H9 (cell line): ENCODE measurements around the gene CLEC16A. TPM values are rescaled to one million over a fixed set of nuclear protein-coding genes. Genes with fewer than 3 reads are reported as not detected.

Source experiments
- DNase-seq: peaks from one replicate; pipeline ENCODE4 v3.0.0-alpha.2; 2017
- H2AFZ ChIP-seq: one replicate; pipeline ENCODE4 v1.6.1; 2013; ENCODE audit warnings: mild to moderate bottlenecking, low read length, control low read depth, moderate library complexity
- H2AK5ac ChIP-seq: 2 replicates; pipeline ENCODE4 v1.6.1; 2013; ENCODE audit warnings: low read length, control low read depth, mixed read lengths; ENCODE audit not compliant: insufficient read length
- H2BK120ac ChIP-seq: one replicate; pipeline ENCODE4 v1.6.1; 2013; ENCODE audit warnings: low read depth, mild to moderate bottlenecking, low read length, control low read depth, inconsistent platforms; ENCODE audit not compliant: poor library complexity, severe bottlenecking
- H2BK12ac ChIP-seq: 2 replicates; pipeline ENCODE4 v1.6.1; 2013; ENCODE audit warnings: low read length, control low read depth, mixed read lengths, low read depth; ENCODE audit not compliant: insufficient read length
- H2BK15ac ChIP-seq: 2 replicates; pipeline ENCODE4 v1.6.1; 2013; ENCODE audit warnings: low read depth, low read length, control low read depth
- H2BK20ac ChIP-seq: one replicate; pipeline ENCODE4 v1.6.1; 2013; ENCODE audit warnings: low read depth, mild to moderate bottlenecking, low read length, control low read depth, inconsistent platforms; ENCODE audit not compliant: poor library complexity, severe bottlenecking
- H2BK5ac ChIP-seq: 2 replicates; pipeline ENCODE4 v1.6.1; 2013; ENCODE audit warnings: low read length, control low read depth, mixed read lengths; ENCODE audit not compliant: insufficient read length
- H3K14ac ChIP-seq: 2 replicates; pipeline ENCODE4 v1.6.1; 2013; ENCODE audit warnings: low read length, control low read depth; ENCODE audit not compliant: insufficient read depth
- H3K18ac ChIP-seq: 2 replicates; pipeline ENCODE4 v1.6.1; 2013; ENCODE audit warnings: low read depth, mild to moderate bottlenecking, mixed read lengths, low read length, control low read depth; ENCODE audit not compliant: insufficient read length
- H3K23ac ChIP-seq: 2 replicates; pipeline ENCODE4 v1.6.1; 2013; ENCODE audit warnings: low read length, control low read depth, mixed read lengths, low read depth; ENCODE audit not compliant: insufficient read length
- H3K23me2 ChIP-seq: 2 replicates; pipeline ENCODE4 v1.6.1; 2013; ENCODE audit warnings: low read depth, mild to moderate bottlenecking, mixed read lengths, low read length, control low read depth; ENCODE audit not compliant: insufficient read length, poor library complexity, severe bottlenecking
- H3K27ac ChIP-seq: 2 replicates; pipeline ENCODE4 v1.5.1; 2013; ENCODE audit warnings: low read length, control low read depth, mixed read lengths, low read depth; ENCODE audit not compliant: insufficient read length
- H3K27me3 ChIP-seq: 2 replicates; pipeline ENCODE4 v1.6.1; 2013; ENCODE audit warnings: low read length, control low read depth, inconsistent platforms; ENCODE audit not compliant: insufficient read depth
- H3K4ac ChIP-seq: 2 replicates; pipeline ENCODE4 v1.6.1; 2013; ENCODE audit warnings: low read depth, mild to moderate bottlenecking, control low read depth, inconsistent platforms, low read length, moderate library complexity
- H3K4me1 ChIP-seq: 2 replicates; pipeline ENCODE4 v1.6.1; 2013; ENCODE audit warnings: low read length, control low read depth, inconsistent platforms; ENCODE audit not compliant: insufficient read depth
- H3K4me2 ChIP-seq: 2 replicates; pipeline ENCODE4 v1.6.1; 2013; ENCODE audit warnings: low read length, control low read depth, mixed read lengths; ENCODE audit not compliant: insufficient read length, insufficient read depth
- H3K56ac ChIP-seq: 2 replicates; pipeline ENCODE4 v1.6.1; 2013; ENCODE audit warnings: low read depth, mild to moderate bottlenecking, mixed read lengths, low read length, control low read depth; ENCODE audit not compliant: insufficient read length
- H3K79me1 ChIP-seq: 2 replicates; pipeline ENCODE4 v1.6.1; 2013; ENCODE audit warnings: low read depth, mild to moderate bottlenecking, moderate library complexity, low read length, control low read depth, inconsistent platforms; ENCODE audit not compliant: insufficient read depth, poor library complexity, severe bottlenecking
- H3K79me2 ChIP-seq: 2 replicates; pipeline ENCODE4 v1.6.1; 2013; ENCODE audit warnings: low read length, control low read depth, inconsistent platforms; ENCODE audit not compliant: insufficient read depth
- H3K9ac ChIP-seq: 2 replicates; pipeline ENCODE4 v1.6.1; 2013; ENCODE audit warnings: low read length, control low read depth, mixed read lengths; ENCODE audit not compliant: insufficient read length; ENCODE audit errors: extremely low read depth
- H3K9me3 ChIP-seq: one replicate; pipeline ENCODE4 v1.6.1; 2013; ENCODE audit warnings: low read depth, low read length, inconsistent platforms; ENCODE audit not compliant: control insufficient read depth
- H3T11ph ChIP-seq: one replicate; pipeline ENCODE4 v1.6.1; 2013; ENCODE audit warnings: mild to moderate bottlenecking, low read length, control low read depth, inconsistent platforms
- H4K20me1 ChIP-seq: one replicate; pipeline ENCODE4 v1.6.1; 2013; ENCODE audit not compliant: control insufficient read depth, insufficient read length, insufficient read depth
- H4K5ac ChIP-seq: 2 replicates; pipeline ENCODE4 v1.6.1; 2013; ENCODE audit warnings: low read depth, mild to moderate bottlenecking, mixed read lengths, low read length, control low read depth; ENCODE audit not compliant: insufficient read length
- H4K8ac ChIP-seq: replicated peaks from 2 replicates; pipeline ENCODE4 v1.6.1; 2013; ENCODE audit warnings: low read length, control low read depth, mixed read lengths, low read depth; ENCODE audit not compliant: insufficient read length
- H4K91ac ChIP-seq: 2 replicates; pipeline ENCODE4 v1.6.1; 2013; ENCODE audit warnings: low read depth, mild to moderate bottlenecking, moderate library complexity, mixed read lengths, low read length, control low read depth; ENCODE audit not compliant: insufficient read length
- H3K27ac Mint-ChIP-seq, 3 experiments: 2 replicates in 2 of 3; 3 replicates in 1 of 3; pipeline ENCODE4 v1.8.0; 2020 to 2021; ENCODE audit warnings: mixed read lengths in 3 of 3, mild to moderate bottlenecking in 1 of 3, moderate library complexity in 1 of 3
- H3K27me3 Mint-ChIP-seq: 2 replicates; pipeline ENCODE4 v1.8.0; 2021; ENCODE audit warnings: low read depth, mild to moderate bottlenecking, moderate library complexity, mixed read lengths
- H3K36me3 Mint-ChIP-seq, 3 experiments: 2 replicates in 2 of 3; 3 replicates in 1 of 3; pipeline ENCODE4 v1.8.0; 2020 to 2021; ENCODE audit warnings: low read depth in 3 of 3, mixed read lengths in 3 of 3; ENCODE audit not compliant: insufficient read depth in 1 of 3
- H3K4me1 Mint-ChIP-seq, 2 experiments: 2 replicates each; pipeline ENCODE4 v1.8.0; 2020; ENCODE audit warnings: mixed read lengths in 2 of 2
- H3K4me3 Mint-ChIP-seq, 2 experiments: 2 replicates in 1 of 2; 3 replicates in 1 of 2; pipeline ENCODE4 v1.8.0; 2020 to 2021; ENCODE audit warnings: mild to moderate bottlenecking in 2 of 2, mixed read lengths in 2 of 2, moderate library complexity in 1 of 2
- H3K9me3 Mint-ChIP-seq, 2 experiments: 2 replicates in 1 of 2; 3 replicates in 1 of 2; pipeline ENCODE4 v1.8.0; 2020; ENCODE audit warnings: mild to moderate bottlenecking in 2 of 2, mixed read lengths in 2 of 2, moderate library complexity in 1 of 2
- WGBS: extraction: QIAGEN DNeasy Blood & Tissue Kit; methylation state at CpG from one replicate; pipeline ENCODE4 v1.1.7; 2013; ENCODE audit warnings: missing lambda C conversion rate, low lambda C conversion rate, mixed read lengths; ENCODE audit not compliant: insufficient read length; ENCODE audit errors: extremely low coverage; 5-methylcytosine and 5-hydroxymethylcytosine counted together
- total RNA-seq: library from RNA; stranded (reverse); gene quantifications from 2 replicates; pipeline ENCODE4 v1.2.1, GENCODE V29; 2021
- TF ChIP-seq, protein P1 (sequence below): fragments of 200-600 bp; sonication (generic); conservative IDR thresholded peaks from 3 replicates; pipeline ENCODE4 v1.8.0; 2021; ENCODE audit warnings: antibody characterized with exemption, mild to moderate bottlenecking

CLEC16A gene
- total RNA-seq, 1 experiment from 2014 or later = 15.2 TPM

DNA sequence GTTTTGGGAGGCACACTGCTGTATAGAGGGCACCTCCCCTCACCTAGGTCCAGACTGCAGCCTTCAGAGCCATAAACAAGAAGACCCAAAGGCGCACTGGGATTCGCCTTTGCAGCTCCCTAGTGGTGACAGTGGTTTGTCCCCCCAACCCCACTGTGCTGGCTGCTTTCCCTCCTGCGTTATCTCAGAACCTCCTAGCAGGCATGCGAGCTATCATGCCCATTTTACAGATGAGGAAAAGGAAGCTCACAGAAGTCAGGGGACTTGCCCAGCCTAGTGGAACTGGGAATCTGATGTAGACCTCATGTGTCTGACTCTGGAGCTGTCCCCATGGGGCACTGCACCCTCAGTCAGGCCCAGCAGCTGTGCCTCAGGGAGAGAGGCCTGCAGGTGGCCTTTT, 115.2 kb downstream of the CLEC16A start:
- H2AFZ ChIP-seq = no peak overlapping the region
- H2BK5ac ChIP-seq = no peak overlapping the region
- peak overlapping the region; percentile 8; the same call in 1 of the 2 replicates for H3K14ac ChIP-seq
- H3T11ph ChIP-seq = no peak overlapping the region
- H3K27ac ChIP-seq = no peak overlapping the region
- Mint-ChIP-seq H3K27ac (no peak overlapping the region), H3K4me1 (peaks cover 6 to 11% of the 10 kb centered on the region in 2 experiments; a peak in 3 of 4 replicates), H3K27me3 (no peaks in the 10 kb centered on the region), H3K9me3 (no peaks in the 10 kb centered on the region), H3K4me3 (no peak overlapping the region), H3K36me3 (peaks cover 0 to 14% (median 0%) of the 10 kb centered on the region in 3 experiments; a peak in 2 of 7 replicates)
- H2AK5ac ChIP-seq = no peak overlapping the region
- H2BK12ac ChIP-seq = no peak overlapping the region
- no peaks in the 10 kb centered on the region for H3K79me2 ChIP-seq
- no peaks in the 10 kb centered on the region for H3K23me2 ChIP-seq
- TF ChIP-seq, protein P1, sequence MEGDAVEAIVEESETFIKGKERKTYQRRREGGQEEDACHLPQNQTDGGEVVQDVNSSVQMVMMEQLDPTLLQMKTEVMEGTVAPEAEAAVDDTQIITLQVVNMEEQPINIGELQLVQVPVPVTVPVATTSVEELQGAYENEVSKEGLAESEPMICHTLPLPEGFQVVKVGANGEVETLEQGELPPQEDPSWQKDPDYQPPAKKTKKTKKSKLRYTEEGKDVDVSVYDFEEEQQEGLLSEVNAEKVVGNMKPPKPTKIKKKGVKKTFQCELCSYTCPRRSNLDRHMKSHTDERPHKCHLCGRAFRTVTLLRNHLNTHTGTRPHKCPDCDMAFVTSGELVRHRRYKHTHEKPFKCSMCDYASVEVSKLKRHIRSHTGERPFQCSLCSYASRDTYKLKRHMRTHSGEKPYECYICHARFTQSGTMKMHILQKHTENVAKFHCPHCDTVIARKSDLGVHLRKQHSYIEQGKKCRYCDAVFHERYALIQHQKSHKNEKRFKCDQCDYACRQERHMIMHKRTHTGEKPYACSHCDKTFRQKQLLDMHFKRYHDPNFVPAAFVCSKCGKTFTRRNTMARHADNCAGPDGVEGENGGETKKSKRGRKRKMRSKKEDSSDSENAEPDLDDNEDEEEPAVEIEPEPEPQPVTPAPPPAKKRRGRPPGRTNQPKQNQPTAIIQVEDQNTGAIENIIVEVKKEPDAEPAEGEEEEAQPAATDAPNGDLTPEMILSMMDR = no peak
- H3K56ac ChIP-seq = no peak overlapping the region
- no peak overlapping the region for H3K23ac ChIP-seq
- DNase-seq = no peak
- H2BK20ac ChIP-seq = no peak overlapping the region
- H3K4me1 ChIP-seq = no peaks in the 10 kb centered on the region
- H3K4ac ChIP-seq = no peak overlapping the region
- H3K9me3 ChIP-seq = no peaks in the 10 kb centered on the region
- H3K18ac ChIP-seq = no peak overlapping the region
- H3K9ac ChIP-seq = no peak overlapping the region
- H4K8ac ChIP-seq = no peak overlapping the region
- H3K79me1 ChIP-seq = no peaks in the 10 kb centered on the region
- H4K91ac ChIP-seq = no peak overlapping the region
- no CpG with 5 or more reads among the region's 4 CpGs for WGBS
- no peak overlapping the region for H2BK15ac ChIP-seq
- H4K5ac ChIP-seq = no peak overlapping the region
- H3K4me2 ChIP-seq = no peak overlapping the region
- H2BK120ac ChIP-seq = no peak overlapping the region
- no peaks in the 10 kb centered on the region for H3K27me3 ChIP-seq
- H4K20me1 ChIP-seq = no peaks in the 10 kb centered on the region
